PC-3 (cell line): ENCODE measurements around the gene TGFB1I1.

Experiments used
- EZH2phosphoT487 ChIP-seq: fragments of 300-600 bp; sonication (generic); IDR thresholded peaks from 2 replicates; pipeline ENCODE4 v1.6.1; 2018; ENCODE audit warnings: mild to moderate bottlenecking, antibody characterized with exemption, low read length, borderline replicate concordance
- TF ChIP-seq, protein P1 (sequence below): fragments of 300-600 bp; sonication (generic); conservative IDR thresholded peaks from 2 replicates; pipeline ENCODE4 v1.5.1; 2017; ENCODE audit warnings: antibody characterized with exemption, low read depth, mild to moderate bottlenecking, low read length

DNA sequence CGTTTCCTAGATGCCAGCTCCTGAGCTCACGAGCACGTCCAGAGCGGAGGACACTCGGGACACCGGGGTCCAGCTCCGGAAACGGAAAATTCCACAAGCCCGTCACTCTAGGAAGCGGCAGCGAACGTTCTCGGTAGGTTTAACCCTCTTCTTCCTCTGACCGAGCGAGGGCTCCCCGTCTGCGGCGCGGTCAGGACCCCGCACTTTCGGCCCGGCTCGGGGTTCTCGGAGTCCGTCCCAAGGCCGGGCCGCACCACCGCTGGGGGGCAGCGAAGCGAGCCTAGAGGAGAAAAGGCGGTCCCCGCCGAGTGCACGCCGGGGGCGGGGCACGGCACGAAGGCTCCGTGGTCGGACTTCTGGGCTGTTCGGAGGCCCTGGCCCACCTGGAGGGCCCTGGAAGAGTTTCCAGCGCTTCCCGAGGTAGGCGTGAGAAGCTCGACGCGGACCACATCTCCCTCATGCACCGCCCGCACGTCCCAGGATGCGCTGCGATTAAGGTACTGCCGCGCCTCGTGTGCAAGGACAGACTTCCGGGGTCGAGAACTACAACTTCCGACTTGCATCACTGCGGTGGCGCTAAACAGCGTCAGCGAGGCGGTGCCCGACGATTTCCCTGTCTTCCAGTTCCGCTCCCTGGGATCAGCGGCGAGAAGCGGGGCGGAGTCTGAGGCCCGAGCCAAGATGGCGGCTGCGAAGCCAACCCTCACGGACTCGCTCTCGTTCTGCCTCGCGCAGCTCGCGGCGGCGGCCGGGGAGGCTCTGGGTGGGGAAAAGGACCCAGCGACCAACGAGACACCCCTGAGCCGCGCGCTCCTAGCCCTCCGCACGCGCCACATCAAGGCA lies 12.9 kb upstream of the TGFB1I1 start, which contains the start of gene ARMC5:
- TF ChIP-seq, protein P1, sequence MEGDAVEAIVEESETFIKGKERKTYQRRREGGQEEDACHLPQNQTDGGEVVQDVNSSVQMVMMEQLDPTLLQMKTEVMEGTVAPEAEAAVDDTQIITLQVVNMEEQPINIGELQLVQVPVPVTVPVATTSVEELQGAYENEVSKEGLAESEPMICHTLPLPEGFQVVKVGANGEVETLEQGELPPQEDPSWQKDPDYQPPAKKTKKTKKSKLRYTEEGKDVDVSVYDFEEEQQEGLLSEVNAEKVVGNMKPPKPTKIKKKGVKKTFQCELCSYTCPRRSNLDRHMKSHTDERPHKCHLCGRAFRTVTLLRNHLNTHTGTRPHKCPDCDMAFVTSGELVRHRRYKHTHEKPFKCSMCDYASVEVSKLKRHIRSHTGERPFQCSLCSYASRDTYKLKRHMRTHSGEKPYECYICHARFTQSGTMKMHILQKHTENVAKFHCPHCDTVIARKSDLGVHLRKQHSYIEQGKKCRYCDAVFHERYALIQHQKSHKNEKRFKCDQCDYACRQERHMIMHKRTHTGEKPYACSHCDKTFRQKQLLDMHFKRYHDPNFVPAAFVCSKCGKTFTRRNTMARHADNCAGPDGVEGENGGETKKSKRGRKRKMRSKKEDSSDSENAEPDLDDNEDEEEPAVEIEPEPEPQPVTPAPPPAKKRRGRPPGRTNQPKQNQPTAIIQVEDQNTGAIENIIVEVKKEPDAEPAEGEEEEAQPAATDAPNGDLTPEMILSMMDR: no peak; the same call in 1 of the 2 replicates
- TF ChIP-seq EZH2phosphoT487: no peak
